Liver (tissue), 3 donors: ENCODE measurements around the gene PCDHGB1.

Source experiments
- FOXA1 ChIP-seq: IDR thresholded peaks from 2 replicates; pipeline ENCODE4 v1.6.1; 2016; ENCODE audit warnings: antibody characterized with exemption
- JUND ChIP-seq, 2 donors: IDR thresholded peaks; 2 replicates each; pipeline ENCODE4 v1.6.1; 2016; ENCODE audit warnings: antibody characterized with exemption in 2 of 2
- TF ChIP-seq, protein P1 (sequence below): fragments of 150-350 bp; IDR thresholded peaks from 2 replicates; pipeline ENCODE4 v1.5.1; 2017; ENCODE audit warnings: improper control_type of control experiment, low read depth, low read length; ENCODE audit not compliant: missing input control
- TF ChIP-seq, protein P2 (sequence below): IDR thresholded peaks from 2 replicates; pipeline ENCODE4 v1.6.1; 2016; ENCODE audit warnings: antibody characterized with exemption
- TF ChIP-seq, protein P3 (sequence below): IDR thresholded peaks from 2 replicates; pipeline ENCODE4 v1.6.1; 2016; ENCODE audit warnings: antibody characterized with exemption
- donor health status: healthy.
- donor health status: healthy.

DNA sequence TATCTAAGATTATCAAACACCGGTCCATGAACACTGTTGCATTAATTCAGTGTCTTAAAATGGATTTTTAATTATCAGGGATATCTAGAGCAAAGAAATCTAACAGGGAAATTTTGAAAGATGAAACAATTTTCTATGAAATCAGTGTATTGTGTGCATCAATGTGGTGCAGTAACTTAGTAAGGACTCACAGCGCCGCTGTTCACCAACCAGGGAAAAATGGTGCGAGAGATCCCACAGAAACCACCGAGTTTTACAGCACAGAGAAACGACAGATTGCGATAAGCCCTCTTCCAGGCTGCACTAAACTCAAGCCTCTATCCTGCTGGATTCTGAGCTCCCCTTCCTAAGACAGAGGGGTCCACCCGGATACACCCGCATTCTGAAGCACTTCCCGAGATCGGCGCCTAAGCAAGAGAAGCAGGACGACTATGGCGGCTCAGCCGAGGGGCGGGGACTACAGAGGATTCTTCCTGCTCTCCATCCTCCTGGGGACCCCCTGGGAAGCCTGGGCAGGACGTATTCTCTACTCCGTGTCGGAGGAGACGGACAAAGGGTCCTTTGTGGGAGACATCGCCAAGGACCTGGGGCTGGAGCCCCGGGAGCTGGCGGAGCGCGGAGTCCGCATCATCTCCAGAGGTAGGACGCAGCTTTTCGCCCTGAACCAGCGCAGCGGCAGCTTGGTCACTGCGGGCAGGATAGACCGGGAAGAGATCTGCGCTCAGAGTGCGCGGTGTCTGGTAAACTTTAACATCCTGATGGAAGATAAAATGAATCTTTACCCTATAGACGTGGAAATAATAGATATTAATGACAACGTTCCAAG, 32.8 kb downstream of the PCDHGB1 start, which contains the start of gene PCDHGA7:
- TF ChIP-seq, protein P1, sequence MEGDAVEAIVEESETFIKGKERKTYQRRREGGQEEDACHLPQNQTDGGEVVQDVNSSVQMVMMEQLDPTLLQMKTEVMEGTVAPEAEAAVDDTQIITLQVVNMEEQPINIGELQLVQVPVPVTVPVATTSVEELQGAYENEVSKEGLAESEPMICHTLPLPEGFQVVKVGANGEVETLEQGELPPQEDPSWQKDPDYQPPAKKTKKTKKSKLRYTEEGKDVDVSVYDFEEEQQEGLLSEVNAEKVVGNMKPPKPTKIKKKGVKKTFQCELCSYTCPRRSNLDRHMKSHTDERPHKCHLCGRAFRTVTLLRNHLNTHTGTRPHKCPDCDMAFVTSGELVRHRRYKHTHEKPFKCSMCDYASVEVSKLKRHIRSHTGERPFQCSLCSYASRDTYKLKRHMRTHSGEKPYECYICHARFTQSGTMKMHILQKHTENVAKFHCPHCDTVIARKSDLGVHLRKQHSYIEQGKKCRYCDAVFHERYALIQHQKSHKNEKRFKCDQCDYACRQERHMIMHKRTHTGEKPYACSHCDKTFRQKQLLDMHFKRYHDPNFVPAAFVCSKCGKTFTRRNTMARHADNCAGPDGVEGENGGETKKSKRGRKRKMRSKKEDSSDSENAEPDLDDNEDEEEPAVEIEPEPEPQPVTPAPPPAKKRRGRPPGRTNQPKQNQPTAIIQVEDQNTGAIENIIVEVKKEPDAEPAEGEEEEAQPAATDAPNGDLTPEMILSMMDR = no peak
- TF ChIP-seq, protein P2, sequence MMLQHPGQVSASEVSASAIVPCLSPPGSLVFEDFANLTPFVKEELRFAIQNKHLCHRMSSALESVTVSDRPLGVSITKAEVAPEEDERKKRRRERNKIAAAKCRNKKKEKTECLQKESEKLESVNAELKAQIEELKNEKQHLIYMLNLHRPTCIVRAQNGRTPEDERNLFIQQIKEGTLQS = no peak
- TF ChIP-seq JUND (IDR thresholded peaks at IDR 0.05) (no peak), FOXA1 (no peak)
- TF ChIP-seq, protein P3, sequence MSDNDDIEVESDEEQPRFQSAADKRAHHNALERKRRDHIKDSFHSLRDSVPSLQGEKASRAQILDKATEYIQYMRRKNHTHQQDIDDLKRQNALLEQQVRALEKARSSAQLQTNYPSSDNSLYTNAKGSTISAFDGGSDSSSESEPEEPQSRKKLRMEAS = no peak
